GM23248 (cell line): ENCODE data around the gene UBE2B. TPM values are rescaled to one million over a fixed set of nuclear protein-coding genes. Genes with fewer than 3 reads are reported as not detected.
A peak's percentile ranks its signal among the peaks of the same experiment; 100 is the strongest.

ENCODE experiments used
- DNase-seq: peaks from one replicate; pipeline ENCODE4 v3.0.0-alpha.2; 2015
- H2AFZ ChIP-seq: fragments of 200-600 bp; sonication (generic); 2 replicates; pipeline ENCODE4 v1.6.1; 2016; ENCODE audit warnings: antibody characterized with exemption
- H3F3A ChIP-seq: fragments of 200-600 bp; sonication (generic); 2 replicates; pipeline ENCODE4 v1.6.1; 2016; ENCODE audit warnings: mild to moderate bottlenecking, antibody characterized with exemption, mixed run types; ENCODE audit not compliant: insufficient read depth
- H3K27ac ChIP-seq: fragments of 200-600 bp; sonication (generic); 2 replicates; pipeline ENCODE4 v1.5.1; 2016; ENCODE audit warnings: mild to moderate bottlenecking
- H3K27me3 ChIP-seq: fragments of 200-600 bp; sonication (generic); replicated peaks from 2 replicates; pipeline ENCODE4 v1.6.1; 2016; ENCODE audit warnings: mild to moderate bottlenecking; ENCODE audit not compliant: insufficient read depth
- H3K36me3 ChIP-seq: fragments of 200-600 bp; sonication (generic); 2 replicates; pipeline ENCODE4 v1.6.1; 2016; ENCODE audit warnings: low read depth, mild to moderate bottlenecking
- H3K4me1 ChIP-seq: fragments of 200-600 bp; sonication (generic); 2 replicates; pipeline ENCODE4 v1.6.1; 2016; ENCODE audit warnings: mild to moderate bottlenecking; ENCODE audit not compliant: insufficient read depth
- H3K4me2 ChIP-seq: fragments of 200-600 bp; sonication (generic); one replicate; pipeline ENCODE4 v1.6.1; 2016; ENCODE audit warnings: mild to moderate bottlenecking; ENCODE audit not compliant: unreplicated experiment
- H3K4me3 ChIP-seq: fragments of 200-600 bp; sonication (generic); 2 replicates; pipeline ENCODE4 v1.5.1; 2016; ENCODE audit warnings: mild to moderate bottlenecking
- H3K79me2 ChIP-seq: fragments of 200-600 bp; sonication (generic); 2 replicates; pipeline ENCODE4 v1.6.1; 2016; ENCODE audit warnings: mild to moderate bottlenecking; ENCODE audit not compliant: insufficient read depth
- H3K9ac ChIP-seq: fragments of 200-600 bp; sonication (generic); 2 replicates; pipeline ENCODE4 v1.6.1; 2016; ENCODE audit warnings: mild to moderate bottlenecking
- H3K9me2 ChIP-seq: fragments of 200-600 bp; sonication (generic); 2 replicates; pipeline ENCODE4 v1.6.1; 2016; ENCODE audit warnings: mixed run types, mild to moderate bottlenecking, moderate library complexity; ENCODE audit not compliant: insufficient read depth
- H3K9me3 ChIP-seq: fragments of 200-600 bp; sonication (generic); one replicate; pipeline ENCODE4 v1.6.1; 2017; ENCODE audit warnings: low read depth
- H4K20me1 ChIP-seq: fragments of 200-600 bp; sonication (generic); 2 replicates; pipeline ENCODE4 v1.6.0; 2016; ENCODE audit not compliant: insufficient read depth
- EZH2 ChIP-seq: fragments of 200-600 bp; sonication (generic); IDR thresholded peaks from 2 replicates; pipeline ENCODE4 v1.6.1; 2018; ENCODE audit warnings: antibody characterized with exemption, mild to moderate bottlenecking; ENCODE audit not compliant: insufficient read depth, poor library complexity, severe bottlenecking
- EZH2phosphoT487 ChIP-seq: fragments of 200-600 bp; sonication (generic); IDR thresholded peaks from 2 replicates; pipeline ENCODE4 v1.6.1; 2018; ENCODE audit warnings: antibody characterized with exemption, moderate library complexity, mild to moderate bottlenecking, low read depth; ENCODE audit not compliant: insufficient read depth
- WGBS, 2 experiments: methylation state at CpG; one replicate each; pipeline ENCODE4 v1.1.6; 2015 to 2017; ENCODE audit warnings: low lambda C conversion rate in 2 of 2, low coverage in 1 of 2; ENCODE audit errors: missing lambda C conversion rate in 2 of 2; 5-methylcytosine and 5-hydroxymethylcytosine counted together
- in situ Hi-C: fragments of 300-500 bp; cut with MboI; formaldehyde crosslinking; loops from 2 replicates; pipeline ENCODE4 v1.15.0; 2020
- polyA plus RNA-seq: library from polyadenylated mRNA; unstranded; fragments of >200 nt; fragmentation: Nextera tagmentation; extraction: Ambion mirVana; gene quantifications from 2 replicates; pipeline ENCODE4 v1.2.1, GENCODE V29; 2016
- total RNA-seq: library from RNA; depleted of rRNA; stranded (reverse); fragments of >200 nt; shearing (Covaris generic); gene quantifications from 2 replicates; pipeline ENCODE4 v1.2.3, GENCODE V29; 2014

The UBE2B gene
- total and polyA plus RNA-seq, 2 experiments from 2014 or later: 21.7 to 376 TPM

DNA sequence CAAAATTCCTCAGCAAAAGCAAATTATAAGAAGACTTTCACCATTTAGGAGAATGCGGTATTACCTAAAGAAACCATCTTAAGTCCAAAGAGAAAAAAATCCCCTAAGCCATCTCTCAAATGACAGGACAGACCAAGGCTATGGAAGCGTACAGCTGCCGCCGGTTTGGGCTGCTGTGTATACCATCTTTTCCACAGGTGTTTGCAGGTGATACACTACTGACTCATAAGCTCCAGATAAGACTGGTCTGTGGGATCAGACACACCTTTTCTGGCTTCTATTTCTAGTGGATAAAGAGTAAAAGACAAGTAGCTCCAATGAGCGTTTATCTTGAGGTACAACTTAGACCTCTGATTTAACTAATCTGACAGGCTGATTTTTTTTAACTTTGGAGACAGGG, 32.6 kb downstream of the UBE2B start:
- in situ Hi-C loops: no loop called here
- no peak overlapping the region for H3K27ac ChIP-seq
- H3K27me3 ChIP-seq: no peaks in the 10 kb centered on the region
- H3F3A ChIP-seq: peaks cover 24% of the 10 kb centered on the region; the same call in 1 of the 2 replicates
- H3K9me3 ChIP-seq: no peaks in the 10 kb centered on the region
- no peak for TF ChIP-seq EZH2
- TF ChIP-seq EZH2phosphoT487: no peak
- H3K36me3 ChIP-seq: peaks cover 2% of the 10 kb centered on the region; the same call in 1 of the 2 replicates
- 98 to 100% methylated on average over 5 of the region's 5 CpGs for WGBS, 2 experiments
- peaks cover 10% of the 10 kb centered on the region; the same call in 1 of the 2 replicates for H3K79me2 ChIP-seq
- no peak overlapping the region for H3K4me2 ChIP-seq
- no peak overlapping the region for H2AFZ ChIP-seq
- H3K4me1 ChIP-seq: no peaks in the 10 kb centered on the region
- H3K4me3 ChIP-seq: no peak overlapping the region
- H4K20me1 ChIP-seq: no peaks in the 10 kb centered on the region
- no peaks in the 10 kb centered on the region for H3K9me2 ChIP-seq
- no peak for DNase-seq
- H3K9ac ChIP-seq: no peak overlapping the region

DNA sequence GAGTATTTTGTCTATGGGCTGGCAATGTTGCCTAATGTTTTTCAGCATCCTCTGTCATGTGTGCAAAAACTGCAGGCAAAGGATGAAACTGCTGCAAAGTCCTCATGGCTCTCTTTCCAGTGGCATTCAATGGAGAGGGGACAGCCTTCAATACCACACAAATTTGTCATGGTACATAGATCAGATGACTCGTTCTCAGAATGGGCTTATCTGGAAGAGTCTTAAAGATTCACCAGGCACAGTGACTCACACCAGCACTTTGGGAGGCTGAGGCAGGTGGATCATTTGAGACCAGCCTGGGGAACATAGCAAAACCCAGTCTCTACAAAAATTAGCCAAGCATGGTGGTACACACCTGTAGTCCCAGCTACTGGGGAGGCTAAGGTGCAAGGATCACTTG, 35.0 kb downstream of the UBE2B start:
- peaks cover 32% of the 10 kb centered on the region for H3K79me2 ChIP-seq
- peaks cover 16% of the 10 kb centered on the region; the same call in 1 of the 2 replicates for H3K4me1 ChIP-seq
- no peak overlapping the region for H3K4me2 ChIP-seq
- peak; percentile 47 for DNase-seq
- no peaks in the 10 kb centered on the region for H3K27me3 ChIP-seq
- 63 to 77% methylated on average over 1 of the region's 1 CpG for WGBS, 2 experiments
- no peaks in the 10 kb centered on the region for H3K9me3 ChIP-seq
- peaks cover 17% of the 10 kb centered on the region; the same call in 1 of the 2 replicates for H3F3A ChIP-seq
- no peak overlapping the region for H2AFZ ChIP-seq
- no peak overlapping the region for H3K9ac ChIP-seq
- no peak overlapping the region for H3K4me3 ChIP-seq
- peaks cover 5% of the 10 kb centered on the region; the same call in 1 of the 2 replicates for H3K36me3 ChIP-seq
- in situ Hi-C loops: no loop called here
- H3K9me2 ChIP-seq: no peaks in the 10 kb centered on the region
- no peak for TF ChIP-seq EZH2
- TF ChIP-seq EZH2phosphoT487: no peak
- no peak overlapping the region for H3K27ac ChIP-seq
- no peaks in the 10 kb centered on the region for H4K20me1 ChIP-seq

DNA sequence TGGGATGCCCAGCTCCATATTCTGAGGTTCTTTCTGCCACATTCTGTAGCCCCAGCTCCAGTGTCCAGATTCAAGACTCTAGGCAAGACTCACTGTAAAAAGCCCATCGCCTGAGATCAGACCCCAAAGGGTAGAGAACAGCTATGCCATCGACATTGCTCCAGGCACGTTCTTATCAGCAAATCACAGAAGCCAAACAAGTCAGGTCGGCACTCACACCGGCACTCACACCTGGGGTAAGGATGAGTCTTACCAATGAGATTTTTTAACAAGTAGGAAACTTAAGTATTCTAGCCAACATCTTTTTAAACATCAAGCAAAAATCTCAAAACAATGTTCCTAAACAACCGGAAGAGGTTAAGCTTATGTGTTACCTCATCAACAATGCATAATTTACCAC, 38.0 kb downstream of the UBE2B start:
- H3K27me3 ChIP-seq: no peaks in the 10 kb centered on the region
- H3K27ac ChIP-seq: no peak overlapping the region
- peaks cover 34% of the 10 kb centered on the region for H3K79me2 ChIP-seq
- in situ Hi-C loops: no loop called here
- WGBS, 2 experiments: 80 to 83% methylated on average over 6 of the region's 6 CpGs
- H3K9ac ChIP-seq: no peak overlapping the region
- no peaks in the 10 kb centered on the region for H3K9me2 ChIP-seq
- H3K4me2 ChIP-seq: no peak overlapping the region
- peaks cover 5% of the 10 kb centered on the region; the same call in 1 of the 2 replicates for H3K36me3 ChIP-seq
- peaks cover 16% of the 10 kb centered on the region; the same call in 1 of the 2 replicates for H3K4me1 ChIP-seq
- H4K20me1 ChIP-seq: no peaks in the 10 kb centered on the region
- no peak for DNase-seq
- no peak overlapping the region for H2AFZ ChIP-seq
- H3F3A ChIP-seq: 0 out of 2 replicates have a peak, but pooled peaks cover 3% of the 10 kb centered on the region
- H3K9me3 ChIP-seq: no peaks in the 10 kb centered on the region
- no peak for TF ChIP-seq EZH2
- TF ChIP-seq EZH2phosphoT487: no peak
- no peak overlapping the region for H3K4me3 ChIP-seq

DNA sequence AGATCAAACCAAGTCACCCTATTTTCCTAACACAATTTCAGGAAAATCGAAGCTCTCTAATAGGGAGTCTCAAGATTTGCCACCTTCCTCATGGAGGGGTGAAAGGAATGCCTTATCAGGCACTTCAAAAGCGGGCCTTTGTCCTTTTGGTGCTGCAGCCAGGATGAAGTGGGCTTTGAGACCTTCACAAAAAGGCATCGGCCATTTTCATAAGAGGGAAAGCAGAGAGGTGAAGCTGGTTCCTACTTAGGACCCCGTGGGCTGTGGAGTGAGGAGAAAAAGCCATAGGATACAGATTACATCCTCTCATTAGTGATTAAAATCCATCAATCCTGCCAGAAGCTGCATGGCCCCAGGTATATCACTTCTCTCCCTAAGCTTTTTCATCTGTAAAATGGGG, 39.5 kb downstream of the UBE2B start:
- WGBS, 2 experiments: 51 to 60% methylated on average over 4 of the region's 4 CpGs
- H3K9ac ChIP-seq: peak overlapping the region; percentile 80

More for the DNA sequence above, 39.5 kb downstream of the UBE2B start:
- Histone ChIP-seq H3K4me1 (peaks cover 16% of the 10 kb centered on the region; the same call in 1 of the 2 replicates), H3K4me2 (peak overlapping the region; percentile 80), H3K79me2 (peaks cover 34% of the 10 kb centered on the region), H4K20me1 (no peaks in the 10 kb centered on the region), H3K27ac (no peak overlapping the region), H3F3A (0 out of 2 replicates have a peak, but pooled peaks cover 3% of the 10 kb centered on the region), H3K27me3 (no peaks in the 10 kb centered on the region), H3K9me3 (no peaks in the 10 kb centered on the region), H3K4me3 (peak overlapping the region; percentile 87), H3K36me3 (peaks cover 5% of the 10 kb centered on the region; the same call in 1 of the 2 replicates), H3K9me2 (no peaks in the 10 kb centered on the region), H2AFZ (peak overlapping the region; percentile 86)
- TF ChIP-seq EZH2: no peak
- no peak for TF ChIP-seq EZH2phosphoT487
- in situ Hi-C loops: no loop called here
- DNase-seq: no peak
